Ishikawa (cell line): ENCODE data around the gene PDZD7.

Experiments used
- CREB1 ChIP-seq: IDR thresholded peaks from 2 replicates; pipeline ENCODE4 v1.6.1; 2012; ENCODE audit warnings: low read depth
- EGR1 ChIP-seq: IDR thresholded peaks from 2 replicates; pipeline ENCODE4 v1.6.1; 2012
- EP300 ChIP-seq: IDR thresholded peaks from 2 replicates; pipeline ENCODE4 v1.6.1; 2012; ENCODE audit warnings: borderline replicate concordance
- MAX ChIP-seq: IDR thresholded peaks from 2 replicates; pipeline ENCODE4 v1.6.1; 2012
- RAD21 ChIP-seq: IDR thresholded peaks from 2 replicates; pipeline ENCODE4 v1.6.1; 2012; ENCODE audit warnings: low read depth
- REST ChIP-seq: IDR thresholded peaks from 2 replicates; pipeline ENCODE4 v1.6.1; 2012; ENCODE audit warnings: low read depth, mild to moderate bottlenecking
- TAF1 ChIP-seq: IDR thresholded peaks from 2 replicates; pipeline ENCODE4 v1.6.1; 2012; ENCODE audit warnings: low read depth, mild to moderate bottlenecking
- TCF12 ChIP-seq: IDR thresholded peaks from 2 replicates; pipeline ENCODE4 v1.6.1; 2012; ENCODE audit warnings: low read depth
- USF1 ChIP-seq: IDR thresholded peaks from 2 replicates; pipeline ENCODE4 v1.6.1; 2012
- YY1 ChIP-seq: IDR thresholded peaks from 2 replicates; pipeline ENCODE4 v1.6.1; 2012; ENCODE audit warnings: low read depth

- TF ChIP-seq MAX, result no peak
- no peak for TF ChIP-seq USF1
- TF ChIP-seq CREB1, result no peak
- no peak for TF ChIP-seq RAD21
- no peak for TF ChIP-seq TAF1
- no peak for TF ChIP-seq EP300
- no peak for TF ChIP-seq TCF12
- TF ChIP-seq REST, result no peak
- no peak for TF ChIP-seq EGR1
- TF ChIP-seq YY1, result no peak
These were observed 32.9 kb upstream of the PDZD7 start for GRCh38 chr10:101063548-101064414.
